ELR (cell line): ENCODE measurements around the gene CNTN5.
"Not testable (repeated sequence)": the region's sequence is repeated elsewhere in the genome, so short reads cannot be mapped to it uniquely, and the experiment has no call there.

Experiments used
- DNase-seq: peaks from one replicate; pipeline ENCODE4 v3.0.0-alpha.2; 2015; ENCODE audit warnings: low read depth

The CNTN5 gene

GRCh38 chr11:99759787-99760186 lies 739.0 kb downstream of the CNTN5 start:
- DNase-seq, result no peak

GRCh38 chr11:99766811-99767210 lies 746.1 kb downstream of the CNTN5 start:
- peak; percentile 37 for DNase-seq

GRCh38 chr11:99773646-99774045 lies 752.9 kb downstream of the CNTN5 start:
- peak; percentile 83 for DNase-seq

GRCh38 chr11:99781074-99781473 lies 760.3 kb downstream of the CNTN5 start:
- DNase-seq, result no peak

GRCh38 chr11:99791354-99791753 lies 770.6 kb downstream of the CNTN5 start:
- DNase-seq, result no peak

- no peak for DNase-seq
Measured at GRCh38 chr11:99795999-99796398, 775.2 kb downstream of the CNTN5 start.

- DNase-seq, result peak; percentile 52
Measured at GRCh38 chr11:99803501-99803900, 782.8 kb downstream of the CNTN5 start.

GRCh38 chr11:99812516-99812915 lies 791.8 kb downstream of the CNTN5 start:
- DNase-seq, result no peak

GRCh38 chr11:99814021-99814420 lies 793.3 kb downstream of the CNTN5 start:
- peak; percentile 46 for DNase-seq

- no peak for DNase-seq
Measured at GRCh38 chr11:99814738-99815137, 794.0 kb downstream of the CNTN5 start.

- DNase-seq, result no peak
Measured at GRCh38 chr11:99818991-99819390, 798.2 kb downstream of the CNTN5 start.

- peak; percentile 37 for DNase-seq
Measured at GRCh38 chr11:99822846-99823565, 802.3 kb downstream of the CNTN5 start.

GRCh38 chr11:99836739-99837138 lies 816.0 kb downstream of the CNTN5 start:
- DNase-seq, result not testable (repeated sequence)

- no peak for DNase-seq
Measured at GRCh38 chr11:99841885-99842284, 821.1 kb downstream of the CNTN5 start.

GRCh38 chr11:99865951-99866350 lies 845.2 kb downstream of the CNTN5 start:
- peak; percentile 49 for DNase-seq

- DNase-seq, result peak; percentile 26
Measured at GRCh38 chr11:99881610-99882009, 860.9 kb downstream of the CNTN5 start.

- no peak for DNase-seq
Measured at GRCh38 chr11:99884750-99885149, 864.0 kb downstream of the CNTN5 start.

- no peak for DNase-seq
Measured at GRCh38 chr11:99887481-99887880, 866.7 kb downstream of the CNTN5 start.

GRCh38 chr11:99893811-99894210 lies 873.1 kb downstream of the CNTN5 start:
- no peak for DNase-seq

GRCh38 chr11:99901175-99901574 lies 880.4 kb downstream of the CNTN5 start:
- DNase-seq, result no peak

- DNase-seq, result peak; percentile 37
Measured at GRCh38 chr11:99911116-99911515, 890.4 kb downstream of the CNTN5 start.

GRCh38 chr11:99916078-99916477 lies 895.3 kb downstream of the CNTN5 start:
- no peak for DNase-seq

GRCh38 chr11:99918761-99919160 lies 898.0 kb downstream of the CNTN5 start:
- peak; percentile 12 for DNase-seq

- peak; percentile 55 for DNase-seq
Measured at GRCh38 chr11:99920956-99921355, 900.2 kb downstream of the CNTN5 start.
